NCI-H2107 treated with DMSO at 0.1 percent for 48 hours (cell line): Measurements from ENCODE around the gene TTC39B.

ENCODE experiments used
- DNase-seq: peaks from one replicate; lab custom pipeline; 2025; ENCODE audit not compliant: unreplicated experiment; lab: John Stamatoyannopoulos, UW

TTC39B gene

DNA sequence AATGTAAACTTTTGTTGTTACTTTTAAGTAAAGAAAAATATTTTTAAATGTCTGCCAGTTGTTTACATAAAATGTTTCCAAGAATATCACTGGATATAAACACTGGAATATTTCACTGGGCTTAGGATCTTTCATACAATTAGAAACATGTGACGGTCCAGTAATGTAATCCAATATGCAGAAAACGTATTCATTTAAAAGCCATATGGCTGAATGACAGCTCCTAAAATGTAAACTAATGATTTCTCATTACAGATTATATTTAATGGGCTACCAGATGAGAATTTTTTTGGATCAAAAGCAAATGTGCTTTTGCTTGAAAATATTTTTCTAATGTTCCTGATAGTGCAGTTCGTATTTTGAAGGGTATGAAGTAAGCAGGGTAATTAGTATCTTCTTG, 124.3 kb downstream of the TTC39B start:
- DNase-seq: no peak

DNA sequence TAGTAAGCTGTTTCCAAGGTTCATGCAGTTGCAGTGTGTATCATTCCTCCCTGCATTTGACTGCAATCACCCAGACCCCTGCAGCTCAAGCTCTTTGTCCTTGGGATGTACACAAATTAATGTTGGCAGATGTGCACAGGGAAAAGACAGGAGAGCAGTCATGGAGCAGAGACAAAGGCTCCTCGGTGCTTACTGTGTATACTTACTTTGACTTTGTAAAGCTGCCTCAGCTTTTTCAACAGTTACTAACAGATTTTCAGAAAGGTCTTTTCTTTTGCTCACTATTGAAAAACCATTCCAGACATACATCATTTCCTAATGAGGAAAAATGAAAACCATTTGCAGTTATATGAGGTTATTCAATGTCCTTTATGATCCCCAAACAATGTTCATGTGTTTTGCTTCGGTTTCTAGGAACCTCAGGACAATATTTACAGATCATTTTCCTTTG, 124.9 kb downstream of the TTC39B start:
- no peak for DNase-seq

DNA sequence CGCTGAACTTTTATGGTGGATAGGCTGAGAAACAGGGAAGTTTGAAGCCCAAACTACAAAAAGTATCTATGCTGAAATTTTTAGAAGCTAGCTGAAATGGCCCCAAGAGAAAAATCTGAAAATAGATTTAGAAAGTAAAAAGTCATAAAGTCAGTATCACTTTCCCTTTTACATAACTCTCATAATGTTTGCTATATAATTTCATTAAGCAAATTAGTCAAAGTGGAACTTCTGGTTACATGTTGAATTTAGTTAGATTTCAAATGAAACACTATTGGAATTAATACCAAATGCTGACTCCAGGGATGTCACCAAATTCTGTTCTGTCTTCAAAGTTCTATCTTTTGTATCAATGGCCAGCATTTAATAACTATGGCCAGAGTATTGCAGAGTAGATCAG, 126.9 kb downstream of the TTC39B start:
- no peak for DNase-seq

DNA sequence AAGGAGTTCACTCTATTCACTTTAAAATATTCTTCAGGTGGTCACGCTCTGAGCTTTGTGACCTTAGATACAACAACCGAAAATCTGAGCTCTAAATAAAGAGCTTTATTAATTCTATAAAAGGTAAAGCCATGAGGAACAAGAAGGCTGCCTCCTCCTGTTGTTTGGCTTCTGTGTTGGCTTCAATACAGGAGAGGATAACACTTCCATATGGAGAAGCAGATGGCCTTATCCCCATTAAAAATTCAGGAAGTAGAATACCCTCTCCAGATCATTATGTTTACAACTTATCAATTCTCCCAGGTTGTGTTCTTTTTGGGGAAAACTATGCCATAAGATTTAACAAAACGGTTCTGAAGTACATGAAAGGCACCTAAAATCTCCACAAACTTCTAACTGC, 128.4 kb downstream of the TTC39B start:
- DNase-seq: no peak

DNA sequence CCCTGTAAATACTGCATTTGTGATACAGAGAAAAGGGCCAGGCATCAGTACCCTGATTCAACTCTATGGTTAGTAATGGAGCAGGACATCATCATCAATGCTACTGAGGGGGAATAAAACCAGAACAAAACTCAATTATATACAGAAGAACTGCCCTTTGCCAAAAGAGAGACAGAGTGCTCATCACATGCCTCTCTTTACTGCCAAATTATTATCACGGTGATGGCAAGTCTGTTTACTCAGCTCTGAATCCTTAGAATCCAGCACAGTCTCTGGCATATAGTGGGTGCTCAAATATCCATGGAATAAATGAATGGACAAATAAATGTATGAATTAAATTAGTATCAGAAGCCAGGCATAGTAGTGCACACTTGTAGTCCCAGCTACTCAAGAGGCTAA, 130.2 kb downstream of the TTC39B start:
- no peak for DNase-seq

DNA sequence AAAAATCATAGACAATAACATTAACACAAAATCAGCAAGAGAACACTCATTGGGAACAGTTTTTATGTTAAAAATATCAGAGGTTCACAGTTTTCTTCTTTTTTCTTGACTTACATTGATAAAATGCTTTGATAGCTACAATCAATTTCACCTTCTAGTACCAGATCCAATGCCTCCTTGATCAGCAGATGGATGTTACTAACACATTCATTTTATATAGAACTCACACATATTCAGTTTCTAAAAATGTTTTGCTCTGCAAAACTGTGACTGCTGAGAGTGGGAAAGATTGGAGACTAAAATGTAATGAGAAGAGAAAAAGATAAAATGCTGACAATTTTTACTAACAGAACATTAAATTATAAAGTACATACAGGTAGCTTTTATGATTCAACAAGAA, 143.1 kb downstream of the TTC39B start:
- no peak for DNase-seq

DNA sequence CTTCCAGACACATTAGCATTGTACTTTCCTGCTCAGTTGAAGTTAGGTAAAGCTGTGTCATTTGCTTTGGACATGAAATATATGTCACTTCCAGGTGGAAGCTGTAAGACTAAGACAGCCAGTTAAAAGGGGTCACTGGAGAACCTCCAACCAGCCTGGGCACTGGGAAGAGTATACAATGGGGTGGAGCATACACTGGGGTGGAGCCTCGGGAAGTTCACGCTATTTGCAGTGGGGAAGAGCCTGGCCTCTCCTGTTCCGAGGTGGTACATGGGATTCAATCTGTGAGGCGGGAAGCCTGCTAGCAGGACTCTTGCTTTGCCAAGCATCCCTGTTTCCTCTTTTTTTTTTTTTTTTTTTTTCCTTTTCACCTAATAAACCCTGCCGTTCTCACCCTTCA, 145.3 kb downstream of the TTC39B start:
- no peak for DNase-seq

DNA sequence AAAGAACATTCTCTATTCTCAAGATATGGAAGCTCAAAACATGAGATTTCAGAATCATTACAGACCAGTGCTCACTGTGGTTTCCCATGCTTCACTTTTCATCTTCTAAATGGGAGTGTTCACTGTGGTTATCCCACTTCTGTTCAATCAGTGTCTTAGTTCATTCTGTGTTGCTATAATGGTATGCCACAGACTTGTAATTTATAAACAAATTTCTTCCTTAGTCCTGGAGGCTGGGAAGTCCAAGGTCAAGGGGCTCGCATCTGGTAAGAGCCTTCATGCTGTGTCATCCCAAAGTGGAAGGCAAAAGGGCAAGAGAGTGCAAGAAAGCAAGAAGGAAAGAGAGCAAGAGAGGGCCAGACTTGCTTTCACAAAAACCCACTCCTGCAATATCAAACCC, 146.3 kb downstream of the TTC39B start:
- DNase-seq: no peak

DNA sequence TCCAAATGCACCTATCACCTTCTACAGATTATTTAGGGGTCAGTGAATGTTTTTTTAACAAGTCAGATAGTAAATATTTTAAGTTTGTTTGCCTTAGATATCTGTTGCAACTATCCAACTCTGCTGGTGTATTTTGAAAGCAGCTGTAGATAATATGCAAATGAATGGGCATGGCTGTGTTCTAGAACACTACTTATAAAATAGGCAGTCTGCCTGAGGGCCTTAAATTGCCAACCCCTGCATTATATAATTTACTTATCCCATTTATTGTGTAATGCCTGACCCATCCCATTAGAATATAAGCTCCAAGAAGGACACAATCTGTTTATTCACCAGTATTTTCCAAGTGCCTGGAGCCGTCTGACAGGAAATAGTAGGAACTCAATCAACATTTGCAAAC, 149.0 kb downstream of the TTC39B start:
- no peak for DNase-seq

DNA sequence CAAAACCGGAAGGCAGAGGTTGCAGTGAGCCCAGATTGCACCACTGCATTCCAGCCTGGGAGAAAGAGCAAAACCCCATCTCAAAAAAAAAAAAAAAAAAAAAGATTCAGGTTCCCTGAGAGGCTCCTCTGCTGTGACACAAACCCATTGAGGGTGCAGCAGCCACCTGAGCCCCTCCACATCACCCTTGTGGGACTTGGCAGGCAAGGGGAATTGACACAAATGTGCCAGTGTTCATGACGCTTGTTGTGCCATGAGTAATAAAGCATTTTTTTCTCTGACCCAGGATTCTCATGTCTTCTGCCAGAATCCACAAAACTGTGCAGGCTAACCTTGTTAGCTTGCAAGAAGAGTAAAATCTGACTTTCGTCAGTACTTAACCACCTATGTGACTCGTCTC, 149.6 kb downstream of the TTC39B start:
- no peak for DNase-seq

DNA sequence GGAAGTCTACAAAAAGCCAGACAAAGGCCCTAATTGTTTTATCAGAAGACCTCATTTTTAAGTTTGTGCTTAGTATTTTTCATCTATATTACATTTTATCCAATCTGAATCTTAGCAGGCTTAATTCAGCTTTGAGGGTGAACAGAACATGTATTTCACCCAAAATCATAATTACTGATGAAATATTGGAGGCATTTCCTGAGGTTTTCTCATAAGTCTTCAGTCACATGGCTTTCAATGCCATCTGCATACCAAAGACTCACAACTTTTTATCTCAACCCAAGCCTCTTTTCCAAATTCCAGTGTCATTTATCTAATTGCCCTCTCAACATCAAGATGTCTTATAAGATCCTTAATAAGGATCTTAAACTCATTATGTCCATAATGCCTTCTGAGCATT, 150.8 kb downstream of the TTC39B start:
- no peak for DNase-seq

DNA sequence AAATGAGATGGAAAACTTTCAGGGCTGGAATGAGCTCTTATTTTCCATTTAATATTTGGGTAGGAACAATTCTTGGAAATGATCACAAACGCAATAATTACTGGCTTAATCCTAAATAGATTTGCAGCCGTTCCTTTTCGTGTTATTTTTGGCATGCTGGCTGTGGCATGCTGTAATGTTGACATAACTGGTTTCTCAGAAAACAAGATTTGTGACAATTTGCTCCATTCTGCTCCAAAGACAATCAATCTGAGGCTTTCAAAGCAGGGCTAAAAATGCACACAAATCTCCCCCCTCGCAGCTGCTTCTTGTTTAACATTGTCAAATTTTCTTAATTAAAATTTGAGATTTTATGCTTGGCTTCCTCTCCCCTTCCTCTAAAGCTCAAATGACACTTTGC, 151.2 kb downstream of the TTC39B start:
- no peak for DNase-seq

DNA sequence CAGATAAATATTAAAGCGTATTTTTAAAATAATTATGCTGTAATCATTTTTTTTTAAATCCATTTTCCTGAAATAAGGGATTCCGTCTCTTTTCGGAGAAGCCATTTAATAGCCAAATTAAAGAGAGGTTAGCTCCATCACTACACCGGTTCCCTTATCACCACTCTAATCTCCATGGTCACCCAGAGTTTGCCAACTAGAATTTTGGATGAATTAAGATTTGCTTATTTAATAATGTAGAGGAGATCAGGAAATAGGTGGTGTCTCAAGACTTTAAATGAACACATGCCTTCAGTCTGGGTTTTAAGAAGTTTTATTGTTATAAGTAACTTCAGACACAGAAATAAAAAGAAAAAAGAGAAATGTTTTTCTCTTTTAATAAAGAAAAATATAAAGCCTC, 151.7 kb downstream of the TTC39B start:
- no peak for DNase-seq

DNA sequence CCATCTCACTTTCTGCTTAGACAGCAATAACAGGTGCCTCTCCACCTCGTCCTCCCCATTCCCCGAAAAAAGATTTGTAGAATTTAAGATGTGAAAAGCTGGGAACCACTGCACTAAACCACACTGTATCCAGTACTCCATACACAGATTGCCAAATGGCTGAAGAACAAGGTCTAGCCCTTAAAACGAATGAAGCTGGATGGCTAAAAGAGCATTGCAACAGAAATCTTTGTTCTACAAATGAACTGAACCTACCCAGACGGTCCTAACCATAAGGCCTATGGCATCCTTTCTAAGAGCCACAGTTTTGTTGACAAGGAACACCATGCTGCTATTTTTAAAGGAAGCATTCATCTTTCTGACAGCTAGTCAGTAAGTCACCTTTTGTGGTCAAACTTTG, 152.3 kb downstream of the TTC39B start:
- DNase-seq: no peak

DNA sequence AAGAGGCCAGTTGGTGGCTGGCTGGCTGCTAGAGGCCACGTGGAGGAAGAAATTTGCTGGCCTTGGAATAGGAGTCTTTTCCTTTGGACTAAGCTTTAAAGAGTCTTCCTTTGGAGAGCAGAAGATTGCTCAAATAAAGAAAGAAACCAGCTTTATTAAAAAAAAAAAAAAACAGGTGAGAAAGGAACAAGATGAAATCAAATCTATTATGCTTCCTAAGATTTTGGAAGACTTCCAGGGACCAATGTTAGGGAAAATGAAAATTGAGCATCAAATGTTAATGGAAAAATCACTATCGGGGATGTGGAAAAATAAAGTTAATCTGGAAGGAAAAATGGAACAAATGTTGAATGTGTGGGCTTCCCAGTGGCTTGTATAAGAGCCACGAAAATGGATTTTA, 153.1 kb downstream of the TTC39B start:
- DNase-seq: no peak

DNA sequence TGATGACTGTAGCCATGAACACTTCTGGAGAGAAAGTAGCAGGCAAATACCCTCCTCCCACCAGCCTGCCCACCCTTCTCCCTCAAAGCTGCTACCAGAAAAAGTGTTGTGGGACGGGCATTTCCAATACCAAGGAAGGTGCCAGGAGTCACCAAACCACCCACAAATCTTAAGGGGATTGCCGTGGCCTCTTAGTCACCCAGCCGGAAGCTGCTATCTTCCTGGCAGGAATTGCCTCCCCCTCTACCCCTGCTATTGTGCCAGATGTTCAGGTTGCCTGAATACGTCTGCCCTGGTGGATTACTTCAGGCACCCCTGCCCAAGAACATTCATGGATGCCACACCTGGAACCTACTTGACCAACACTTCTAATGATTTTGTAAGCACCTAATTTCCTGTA, 156.1 kb downstream of the TTC39B start:
- no peak for DNase-seq

DNA sequence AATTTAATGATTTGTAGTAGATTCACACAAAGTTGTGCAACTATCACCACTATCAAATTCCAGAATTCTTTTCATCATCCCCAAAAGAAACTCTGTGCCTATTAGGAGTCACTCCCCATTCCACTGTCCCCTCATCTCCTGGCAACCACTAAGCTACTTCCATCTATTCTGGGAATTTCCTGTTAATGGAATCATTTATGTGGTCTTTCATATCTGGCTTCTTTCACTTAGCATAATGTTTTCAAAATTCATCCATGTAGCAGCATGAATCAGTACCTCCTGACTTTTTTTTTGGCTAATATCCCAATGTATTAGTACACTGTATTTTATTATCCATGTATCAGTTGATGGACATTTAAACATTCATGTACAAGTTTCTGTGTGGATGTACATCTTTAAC, 157.6 kb downstream of the TTC39B start:
- DNase-seq: no peak

DNA sequence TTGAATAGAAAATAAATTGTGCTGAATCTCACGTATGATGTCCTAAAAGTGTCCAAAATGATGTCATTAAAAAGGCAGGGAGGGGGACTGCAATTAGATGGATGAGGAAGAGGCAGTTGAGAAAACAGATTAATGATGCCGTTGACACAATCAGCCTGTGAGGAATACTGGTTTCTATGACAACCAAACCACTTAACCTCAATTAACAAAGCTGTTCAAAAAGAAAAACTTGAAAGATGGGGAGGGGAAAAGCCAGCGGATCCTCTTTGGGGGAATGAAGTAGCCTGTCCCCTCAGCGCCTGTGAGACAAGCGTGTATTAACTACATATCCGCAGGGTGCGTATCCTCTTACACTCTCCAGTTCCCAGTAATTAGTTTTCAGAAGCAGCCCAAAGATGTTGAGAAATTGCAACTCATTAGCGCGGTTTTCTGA, 160.7 kb downstream of the TTC39B start:
- DNase-seq: peak; percentile 60

DNA sequence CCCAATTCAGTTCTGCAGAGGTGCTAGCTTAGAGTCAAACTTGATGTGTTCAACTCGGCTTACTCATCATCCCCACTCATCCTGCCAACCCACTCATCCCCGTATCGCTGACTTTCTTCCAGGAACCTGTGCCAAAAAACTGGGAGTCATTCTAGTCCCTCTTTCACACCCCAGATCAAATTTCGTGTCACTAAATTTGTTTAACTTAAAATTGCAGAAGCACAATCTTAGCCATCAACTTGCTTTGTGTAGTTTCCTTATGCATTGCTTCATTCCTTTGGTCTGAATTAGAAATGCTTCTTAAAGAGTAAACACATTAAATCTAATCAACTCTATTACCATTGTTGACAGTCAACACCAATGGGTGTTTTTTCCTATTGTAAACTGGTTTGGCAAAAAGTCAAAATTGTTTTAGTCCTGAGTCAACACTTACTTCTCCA, 162.4 kb downstream of the TTC39B start:
- peak; percentile 27 for DNase-seq

DNA sequence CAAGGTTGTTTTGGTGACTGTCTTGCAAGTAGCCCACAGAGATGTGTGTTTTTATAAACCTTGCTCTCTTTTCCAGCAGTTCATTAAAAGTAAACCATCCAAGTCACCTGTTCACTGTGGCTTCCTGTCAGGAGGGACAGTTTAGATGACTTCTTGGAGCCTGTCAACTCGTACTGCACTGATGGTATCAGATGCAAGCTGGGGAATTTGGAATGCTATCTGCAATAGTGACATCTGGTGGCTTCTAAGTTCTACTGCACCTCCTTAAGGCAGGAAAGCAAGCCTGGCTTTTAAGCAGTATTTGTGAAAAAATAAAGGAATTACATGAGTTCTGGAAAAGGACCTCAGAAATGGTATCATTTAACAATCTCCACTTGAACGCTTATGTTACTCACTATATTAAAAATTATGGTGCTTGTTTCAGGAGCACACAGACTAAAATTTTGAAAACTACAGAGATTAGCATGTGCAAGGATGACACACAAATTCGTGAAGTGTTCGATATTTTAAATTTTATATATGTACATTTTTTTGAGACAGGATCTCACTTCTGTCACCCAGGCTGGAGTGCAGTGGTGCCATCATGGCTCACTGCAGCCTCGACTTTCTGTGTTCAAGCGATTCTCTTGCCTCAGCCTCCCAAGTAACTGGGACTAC, 164.0 kb downstream of the TTC39B start:
- peak; percentile 64 for DNase-seq

DNA sequence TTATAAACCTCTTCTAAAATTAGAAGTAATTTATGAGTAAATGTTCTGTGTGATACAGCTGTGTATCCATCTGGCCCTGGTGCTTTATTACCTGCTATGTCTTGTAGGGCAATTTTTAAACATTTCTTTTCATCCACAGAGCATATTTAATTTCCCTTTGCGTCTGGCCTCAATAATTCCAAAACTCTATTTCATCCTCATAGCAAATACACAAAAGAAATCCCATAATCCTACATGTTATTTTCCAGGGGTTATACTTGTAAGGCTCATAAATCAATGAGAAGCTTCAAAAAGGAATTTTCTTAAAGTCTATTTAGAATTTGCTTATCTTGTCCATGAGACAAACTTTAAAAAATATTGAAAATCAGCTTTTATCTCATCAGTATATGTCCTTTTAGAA, 167.0 kb downstream of the TTC39B start:
- DNase-seq: no peak

DNA sequence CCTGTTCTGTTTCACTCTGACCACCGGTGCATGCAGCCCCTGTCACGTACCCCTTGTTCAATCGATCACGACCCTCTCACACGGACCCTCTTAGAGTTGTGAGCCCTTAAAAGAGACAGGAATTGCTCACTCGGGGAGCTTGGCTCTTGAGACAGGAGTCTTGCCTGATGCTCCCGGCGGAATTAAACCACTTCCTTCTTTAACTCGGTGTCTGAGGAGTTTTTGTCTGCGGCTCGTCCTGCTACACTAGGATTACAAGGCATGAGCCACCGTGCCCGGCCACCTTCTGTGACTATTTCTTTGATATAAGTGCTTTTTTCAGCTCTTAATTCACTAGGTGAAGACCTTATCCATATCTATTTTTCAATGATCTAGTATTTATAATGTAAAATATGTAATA, 167.5 kb downstream of the TTC39B start:
- no peak for DNase-seq

DNA sequence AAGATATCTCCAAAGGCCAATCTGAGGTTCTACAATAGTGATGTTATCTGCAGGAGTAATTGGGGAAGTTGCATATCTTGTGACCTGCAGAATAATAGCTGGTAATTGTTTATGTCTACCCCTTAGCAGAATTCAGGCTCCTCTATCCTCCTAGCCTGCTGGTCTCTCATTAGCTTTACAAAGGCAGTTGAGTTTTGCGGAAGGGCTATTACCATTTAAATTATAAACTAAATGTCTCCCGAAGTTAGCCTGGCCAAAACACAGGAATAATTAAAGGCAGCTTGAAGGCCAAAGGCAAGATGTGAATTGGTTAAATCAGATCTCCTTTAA, 168.7 kb downstream of the TTC39B start:
- no peak for DNase-seq
